ENCODE results near the gene CT47A1.
"Not testable (repeated sequence)": the region's sequence is repeated elsewhere in the genome, so short reads cannot be mapped to it uniquely, and the experiment has no call there.

CT47A1 gene

DNA sequence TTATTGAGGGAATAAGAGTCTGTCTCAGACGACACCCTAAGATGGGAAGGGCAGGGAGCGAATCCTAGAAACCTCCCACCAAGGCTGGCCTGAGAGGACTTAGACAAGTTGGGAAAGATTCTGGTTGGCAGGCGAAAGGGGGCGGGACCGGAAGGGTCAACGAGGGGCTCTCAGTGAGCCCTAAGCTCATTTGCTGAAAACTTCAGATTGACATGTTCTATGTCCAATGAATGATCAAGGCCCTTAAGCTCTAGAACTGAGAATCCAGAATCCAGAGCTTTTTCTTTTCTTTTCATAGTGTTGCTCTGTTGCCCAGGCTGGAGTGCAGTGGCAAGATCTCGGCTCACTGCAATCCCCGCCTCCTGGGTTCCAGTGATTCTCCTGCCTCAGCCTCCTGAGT, at the start of gene CT47A1:
CT47A1 (minus strand) TSS at position 101 of the 400 bp plus-strand sequence. CDS start 231 bp downstream, outside the sequence.
- DNase-seq: not testable (repeated sequence)

DNA sequence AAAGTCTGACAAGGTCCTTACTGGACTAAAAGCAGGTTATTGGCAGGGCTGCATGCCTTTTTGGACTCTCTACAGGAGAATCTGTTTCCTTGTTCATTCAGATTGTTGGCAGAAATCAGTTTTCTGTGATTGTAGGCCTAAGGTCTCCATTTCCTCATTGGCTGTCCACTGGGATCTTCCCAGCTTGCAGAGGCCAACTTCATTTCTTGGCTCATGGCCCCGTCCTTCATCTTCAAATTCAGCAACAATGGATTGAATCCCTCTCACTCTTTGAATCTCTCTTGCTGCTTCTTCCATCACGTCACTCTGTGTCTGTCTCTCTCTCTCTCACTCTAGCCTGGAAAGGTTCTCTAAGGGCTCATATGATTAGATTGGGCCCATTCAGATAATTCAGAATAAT, 47.0 kb upstream of the CT47A1 start:
- no peak for DNase-seq

DNA sequence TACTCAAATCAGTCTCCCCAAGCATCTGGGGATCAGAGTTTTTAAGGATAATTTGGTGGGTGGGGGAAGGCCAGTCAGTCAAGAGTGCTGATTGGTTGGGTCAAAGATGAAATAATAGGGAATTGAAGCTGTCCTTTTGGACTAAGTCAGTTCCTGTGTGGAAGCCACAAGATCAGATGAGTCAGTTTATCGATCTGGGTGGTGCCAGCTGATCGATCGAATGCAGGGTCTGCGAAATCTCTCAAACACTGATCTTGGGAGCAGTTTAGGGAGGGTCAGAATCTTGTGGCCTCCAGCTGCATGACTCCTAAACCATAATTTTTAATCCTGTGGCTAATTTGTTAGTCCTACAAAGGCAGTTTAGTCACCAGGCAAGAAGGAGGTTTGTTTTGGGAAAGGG, 44.5 kb upstream of the CT47A1 start:
- no peak for DNase-seq

DNA sequence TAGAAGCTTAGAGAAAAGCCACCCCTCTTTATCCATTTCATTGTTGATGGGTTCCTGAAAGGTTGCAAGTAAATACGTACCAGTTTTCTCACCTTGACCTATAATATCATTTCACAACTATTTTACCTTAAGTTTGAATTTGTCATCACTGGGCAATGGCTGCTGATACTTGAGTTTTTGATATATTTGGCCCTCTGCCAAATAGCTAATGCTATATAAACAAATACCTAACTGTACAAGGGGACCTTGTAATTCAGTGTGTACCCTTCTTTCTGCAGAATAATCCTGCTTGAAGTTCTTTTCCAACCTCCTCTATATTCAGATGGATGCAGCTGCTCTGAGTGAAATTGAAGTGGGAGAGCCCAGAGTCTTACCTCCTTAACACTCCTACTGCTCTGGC, 42.9 kb upstream of the CT47A1 start:
- no peak for DNase-seq

DNA sequence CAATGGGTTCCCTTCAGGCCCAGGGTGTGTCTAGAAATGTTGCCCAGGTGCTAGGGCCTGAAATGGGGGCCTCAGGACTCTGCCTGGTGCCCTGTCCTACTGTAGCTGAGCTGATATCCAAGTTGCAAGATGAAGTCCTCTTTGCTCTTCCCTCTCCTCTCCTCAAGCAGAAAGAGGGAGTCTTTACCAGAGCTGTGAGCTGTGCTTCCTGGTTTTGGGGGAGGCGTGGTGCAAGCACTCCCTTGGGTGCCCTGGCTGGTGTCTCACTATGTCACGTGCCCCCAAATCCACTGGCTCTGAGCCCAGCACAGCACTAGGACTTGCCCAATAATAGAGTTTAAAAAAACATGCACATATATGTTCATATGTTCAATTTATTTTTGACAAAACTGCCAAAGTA, 29.3 kb upstream of the CT47A1 start:
- no peak for DNase-seq

DNA sequence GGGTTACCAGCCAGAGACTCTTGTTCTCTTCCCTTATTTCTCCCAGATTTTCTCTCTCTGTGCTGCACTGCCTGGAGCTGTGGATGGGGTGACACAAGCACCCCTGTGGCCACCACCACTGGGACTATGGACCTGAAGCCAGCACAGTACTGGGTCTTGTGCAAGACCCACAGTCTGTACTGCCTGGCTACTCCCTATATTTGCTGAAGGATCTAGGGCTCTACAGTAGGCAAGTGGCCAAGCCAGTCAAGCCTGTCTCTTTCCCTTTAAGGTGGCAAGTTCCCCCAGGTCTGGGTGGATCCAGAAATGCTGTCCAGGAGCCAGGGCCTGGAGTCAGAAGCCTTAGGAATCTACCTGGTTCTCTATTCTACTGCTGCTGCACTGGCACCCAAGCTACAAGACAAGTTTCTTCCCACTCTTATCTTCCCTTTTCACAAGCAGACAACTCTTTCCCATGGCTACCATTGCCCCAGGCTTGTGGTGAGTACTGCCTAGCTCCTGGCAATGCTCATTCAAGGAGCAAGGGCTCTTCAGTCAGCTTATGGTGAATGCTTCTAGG, 28.4 kb upstream of the CT47A1 start:
- DNase-seq: no peak

DNA sequence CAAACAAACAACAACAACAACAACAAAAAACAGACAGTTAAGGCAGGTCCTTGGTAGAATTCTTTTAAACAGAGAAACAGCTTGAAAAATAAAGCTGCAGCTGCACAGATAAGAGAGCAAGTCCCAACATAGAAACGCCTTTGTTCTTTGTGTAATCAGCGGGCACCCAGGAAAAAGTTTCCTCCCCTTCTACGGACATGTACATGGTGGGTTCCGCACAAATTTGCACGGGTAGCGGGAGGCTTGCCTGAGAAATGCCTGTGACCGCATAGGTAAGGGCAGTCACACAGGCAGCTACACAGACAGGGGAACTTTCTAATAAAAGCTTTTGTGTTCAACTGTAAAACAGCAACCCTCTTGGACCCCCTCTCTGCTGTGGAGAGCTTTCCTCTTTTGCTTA, 25.7 kb upstream of the CT47A1 start:
- DNase-seq: no peak

DNA sequence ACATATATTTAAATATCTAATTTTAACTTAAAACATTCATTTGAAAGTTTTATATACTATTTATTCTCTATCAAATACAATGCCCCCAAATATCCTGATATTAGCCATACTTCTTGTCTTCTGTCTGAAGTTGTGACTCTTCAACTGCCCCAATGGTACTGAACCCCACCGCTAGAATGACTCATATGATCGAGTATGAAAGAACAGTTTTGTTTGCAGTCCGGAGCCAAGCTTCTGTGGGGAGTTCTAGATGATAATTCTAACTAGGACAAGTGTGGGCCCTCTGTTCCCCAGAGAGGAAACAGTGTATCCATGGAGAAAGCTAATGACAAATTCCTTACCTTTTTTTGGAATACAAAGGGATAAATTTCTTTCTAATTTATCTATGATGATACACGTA, 24.7 kb upstream of the CT47A1 start:
- no peak for DNase-seq

DNA sequence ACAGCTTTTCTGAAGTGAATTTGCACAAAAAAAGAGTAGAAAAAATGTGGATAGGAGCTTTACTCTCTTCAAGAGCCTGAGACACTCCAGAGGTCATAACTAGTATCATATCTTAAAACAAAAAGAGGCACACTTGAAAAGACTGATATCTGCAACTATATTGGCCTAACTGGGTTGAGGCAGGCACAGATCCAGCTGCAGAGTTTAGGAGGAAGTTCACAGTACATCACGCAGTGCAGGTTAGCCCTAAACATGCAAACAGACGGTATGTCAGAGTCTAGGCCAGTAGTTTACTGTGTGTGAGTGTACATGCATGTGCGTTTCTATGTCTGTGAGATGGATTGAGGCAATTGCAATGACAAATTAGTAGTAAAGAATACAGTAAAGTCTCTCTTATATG, 24.2 kb upstream of the CT47A1 start:
- DNase-seq: no peak

DNA sequence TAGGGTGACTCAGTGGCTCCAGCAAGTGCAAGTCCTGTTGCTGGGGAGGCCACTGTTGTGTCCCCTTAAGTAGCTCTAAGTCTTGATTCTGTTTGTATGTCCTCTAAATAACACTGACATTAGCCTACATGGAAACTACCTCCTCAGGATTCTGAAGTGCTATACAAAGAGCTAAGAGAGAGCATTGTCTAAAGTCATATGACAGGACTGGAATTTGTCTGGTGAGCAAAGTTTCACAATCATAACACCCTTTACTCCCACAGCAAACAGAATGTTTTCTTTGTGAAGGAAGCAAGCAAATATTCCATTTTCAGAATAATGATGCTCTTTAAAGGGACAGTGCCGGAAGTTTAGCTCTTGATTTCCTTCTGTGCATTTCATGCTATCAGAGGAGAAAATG, 23.4 kb upstream of the CT47A1 start:
- DNase-seq: no peak

DNA sequence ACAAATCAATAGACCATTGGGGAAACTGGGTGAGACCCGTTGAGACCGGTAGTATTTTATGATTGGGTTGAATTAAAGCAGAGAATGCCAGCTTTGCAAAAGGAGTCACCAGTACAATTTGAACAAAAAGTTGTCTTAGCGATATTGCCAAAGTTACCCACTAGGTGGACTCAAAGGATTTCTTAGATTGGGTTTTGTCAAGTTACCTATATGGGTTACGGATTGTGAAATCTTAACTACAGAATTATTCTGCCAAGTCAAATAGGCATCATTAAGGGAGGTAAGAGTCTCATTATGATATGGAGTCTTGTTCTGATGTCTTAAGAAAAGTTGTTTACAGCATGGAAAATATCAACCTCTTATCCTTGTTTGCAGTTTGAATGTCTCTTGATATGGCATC, 15.0 kb upstream of the CT47A1 start:
- DNase-seq: no peak

DNA sequence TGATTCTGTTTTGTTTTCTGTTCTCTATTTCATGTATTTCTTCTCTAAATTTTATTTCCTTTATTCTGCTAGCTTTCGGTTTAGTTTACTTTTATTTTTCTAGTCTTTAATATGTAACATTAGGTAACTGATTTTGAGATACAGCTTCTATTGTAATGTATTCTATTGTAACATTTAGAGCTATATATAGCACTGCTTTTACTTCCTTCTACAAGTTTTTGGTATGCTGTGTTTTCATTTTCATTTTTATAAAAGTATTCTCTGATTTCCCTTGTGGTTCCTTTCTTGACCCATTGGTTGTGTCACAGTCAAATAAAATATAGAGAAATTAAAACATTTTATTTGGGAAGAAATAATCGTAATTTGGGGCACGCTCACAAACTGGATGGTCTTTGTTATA, 13.9 kb upstream of the CT47A1 start:
- DNase-seq: no peak

DNA sequence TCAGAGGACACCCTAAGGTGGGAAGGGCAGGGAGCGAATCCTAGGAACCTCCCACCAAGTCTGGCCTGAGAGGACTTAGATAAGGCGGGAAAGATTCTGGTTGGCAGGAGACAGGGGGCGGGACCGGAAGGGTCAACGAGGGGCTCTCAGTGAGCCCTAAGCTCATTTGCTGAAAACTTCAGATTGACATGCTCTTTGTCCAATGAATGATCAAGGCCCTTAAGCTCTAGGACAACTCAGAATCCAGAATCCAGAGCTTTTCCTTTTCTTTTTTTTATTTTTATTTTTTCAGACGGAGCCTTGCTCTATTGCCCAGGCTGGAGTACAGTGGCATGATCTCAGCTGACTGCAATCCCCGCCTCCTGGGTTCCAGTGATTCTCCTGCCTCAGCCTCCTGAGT, 29.1 kb downstream of the CT47A1 start, which contains the start of gene CT47A7:
CT47A7 (minus strand) TSS at position 101 of the 400 bp plus-strand sequence. CDS start 255 bp downstream, outside the sequence.
- not testable (repeated sequence) for DNase-seq
